Adrenal gland (tissue), 5 donors: ENCODE data around the gene CPA2.

Source experiments
- POLR2A ChIP-seq, 2 donors: fragments of 450-650 bp; IDR thresholded peaks; one replicate each; pipeline ENCODE4 v1.6.1; 2017; ENCODE audit warnings: antibody characterized with exemption in 2 of 2, mild to moderate bottlenecking in 2 of 2, moderate library complexity in 1 of 2
- TF ChIP-seq, protein P1 (sequence below), 6 experiments: fragments of 450-650 bp in 4 of 6; fragments of 200-600 bp in 2 of 6; sonication (generic) in 1 of 6; IDR thresholded peaks; 1 replicate in 5 of 6; 2 replicates in 1 of 6; pipeline versions ENCODE4 v1.5.1 to v1.8.0; 2016 to 2021; ENCODE audit warnings: antibody characterized with exemption in 6 of 6, mild to moderate bottlenecking in 2 of 6, moderate library complexity in 1 of 6
- donor health status: DM: no; HTN: no; CAD: no.

DNA sequence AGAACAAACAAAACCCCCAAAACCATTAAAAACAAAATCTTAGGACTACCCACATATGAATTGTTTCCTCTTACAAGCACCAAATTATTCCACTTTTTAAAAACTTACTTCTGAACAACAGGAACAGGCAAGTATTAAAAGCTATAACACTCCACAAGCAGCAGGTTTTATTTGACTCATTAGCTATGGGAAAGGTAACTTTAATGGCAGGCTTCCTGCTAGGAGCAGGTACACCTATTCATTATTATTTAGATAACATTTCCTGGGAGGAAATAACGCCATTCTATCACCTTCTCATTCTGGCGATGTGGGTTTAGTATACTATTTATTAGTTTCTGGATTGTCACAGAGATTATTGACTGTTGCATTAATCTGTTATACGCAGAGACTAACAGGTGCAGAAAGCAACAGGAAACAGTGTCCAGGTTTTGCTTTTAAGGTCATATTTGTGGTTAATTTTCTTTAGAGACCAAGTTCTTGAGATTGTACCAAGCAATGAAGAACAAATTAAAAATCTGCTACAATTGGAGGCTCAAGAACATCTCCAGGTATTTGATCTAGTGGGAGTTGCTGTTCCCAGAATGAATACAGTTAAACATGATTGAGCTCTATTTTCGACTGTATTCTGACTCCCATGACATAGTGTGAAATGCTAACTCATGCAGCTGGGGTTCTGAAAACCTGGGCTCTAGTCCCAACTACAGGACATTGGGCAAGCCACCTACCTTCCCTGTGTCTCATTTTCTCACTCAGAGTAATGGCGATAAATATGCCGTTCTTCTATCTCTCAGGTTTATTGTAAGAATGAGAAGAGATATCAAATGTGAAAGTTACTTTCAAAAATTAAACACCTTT lies 2.0 kb downstream of the CPA2 start:
- TF ChIP-seq, protein P1, sequence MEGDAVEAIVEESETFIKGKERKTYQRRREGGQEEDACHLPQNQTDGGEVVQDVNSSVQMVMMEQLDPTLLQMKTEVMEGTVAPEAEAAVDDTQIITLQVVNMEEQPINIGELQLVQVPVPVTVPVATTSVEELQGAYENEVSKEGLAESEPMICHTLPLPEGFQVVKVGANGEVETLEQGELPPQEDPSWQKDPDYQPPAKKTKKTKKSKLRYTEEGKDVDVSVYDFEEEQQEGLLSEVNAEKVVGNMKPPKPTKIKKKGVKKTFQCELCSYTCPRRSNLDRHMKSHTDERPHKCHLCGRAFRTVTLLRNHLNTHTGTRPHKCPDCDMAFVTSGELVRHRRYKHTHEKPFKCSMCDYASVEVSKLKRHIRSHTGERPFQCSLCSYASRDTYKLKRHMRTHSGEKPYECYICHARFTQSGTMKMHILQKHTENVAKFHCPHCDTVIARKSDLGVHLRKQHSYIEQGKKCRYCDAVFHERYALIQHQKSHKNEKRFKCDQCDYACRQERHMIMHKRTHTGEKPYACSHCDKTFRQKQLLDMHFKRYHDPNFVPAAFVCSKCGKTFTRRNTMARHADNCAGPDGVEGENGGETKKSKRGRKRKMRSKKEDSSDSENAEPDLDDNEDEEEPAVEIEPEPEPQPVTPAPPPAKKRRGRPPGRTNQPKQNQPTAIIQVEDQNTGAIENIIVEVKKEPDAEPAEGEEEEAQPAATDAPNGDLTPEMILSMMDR (IDR thresholded peaks at IDR 0.05): no peak
- no peak for TF ChIP-seq POLR2A (IDR thresholded peaks at IDR 0.05)
